Keratinocyte (primary cell): Measurements from ENCODE around the gene MTFMT. TPM values are rescaled to one million over a fixed set of nuclear protein-coding genes. Genes with fewer than 3 reads are reported as not detected.

ENCODE experiments used
- DNase-seq: peaks from one replicate; pipeline ENCODE4 v3.0.0-alpha.2; 2011; ENCODE audit warnings: low read depth, missing footprints, low spot score
- FAIRE-seq: peaks from 2 replicates; lab custom pipeline; 2011; peaks lifted over from hg19 to GRCh38; lab: Jason Lieb, UNC
- H2AFZ ChIP-seq: 2 replicates; pipeline ENCODE4 v1.6.0; 2012; ENCODE audit warnings: low read length, control low read depth, inconsistent platforms; ENCODE audit not compliant: control insufficient read depth
- H3K27ac ChIP-seq: 2 replicates; pipeline ENCODE4 v1.5.1; 2011; ENCODE audit warnings: low read length; ENCODE audit not compliant: control insufficient read depth, insufficient read depth
- H3K27me3 ChIP-seq: 3 replicates; pipeline ENCODE4 v1.6.0; 2011; ENCODE audit warnings: low read length; ENCODE audit not compliant: control insufficient read depth, insufficient read depth; ENCODE audit errors: extremely low read depth
- H3K36me3 ChIP-seq, 2 experiments: 2 replicates in 1 of 2; 3 replicates in 1 of 2; pipeline ENCODE4 v1.5.1; 2011; ENCODE audit warnings: low read length in 2 of 2, mild to moderate bottlenecking in 1 of 2; ENCODE audit not compliant: control insufficient read depth in 2 of 2, insufficient read depth in 2 of 2; ENCODE audit errors: extremely low read depth in 1 of 2
- H3K4me1 ChIP-seq: 3 replicates; pipeline ENCODE4 v1.5.1; 2011; ENCODE audit warnings: low read length; ENCODE audit not compliant: control insufficient read depth, insufficient read depth; ENCODE audit errors: extremely low read depth
- H3K4me2 ChIP-seq: 3 replicates; pipeline ENCODE4 v1.6.0; 2011; ENCODE audit warnings: low read depth, low read length; ENCODE audit not compliant: control insufficient read depth, insufficient read depth; ENCODE audit errors: extremely low read depth
- H3K4me3 ChIP-seq, 3 experiments: fragments of 200-600 bp in 1 of 3; sonication (generic) in 1 of 3; 2 replicates in 2 of 3; 3 replicates in 1 of 3; pipeline ENCODE4 v1.5.1; 2011 to 2016; ENCODE audit warnings: low read length in 3 of 3, mild to moderate bottlenecking in 3 of 3, control low read depth in 2 of 3, inconsistent platforms in 1 of 3, low read depth in 1 of 3, mixed read lengths in 1 of 3, mixed run types in 1 of 3, moderate library complexity in 1 of 3; ENCODE audit not compliant: control insufficient read depth in 2 of 3, insufficient read depth in 2 of 3; ENCODE audit errors: extremely low read depth in 1 of 3
- H3K79me2 ChIP-seq: 2 replicates; pipeline ENCODE4 v1.6.0; 2012; ENCODE audit warnings: low read length; ENCODE audit not compliant: control insufficient read depth, insufficient read depth
- H3K9ac ChIP-seq: 3 replicates; pipeline ENCODE4 v1.6.0; 2011; ENCODE audit warnings: low read length; ENCODE audit not compliant: control insufficient read depth, insufficient read depth; ENCODE audit errors: extremely low read depth
- H3K9me1 ChIP-seq: 3 replicates; pipeline ENCODE4 v1.6.0; 2011; ENCODE audit warnings: low read length; ENCODE audit not compliant: control insufficient read depth, insufficient read depth; ENCODE audit errors: extremely low read depth
- H3K9me3 ChIP-seq: 2 replicates; pipeline ENCODE4 v1.5.1; 2012; ENCODE audit warnings: low read depth, low read length; ENCODE audit not compliant: control insufficient read depth
- H4K20me1 ChIP-seq: 3 replicates; pipeline ENCODE4 v1.6.0; 2011; ENCODE audit warnings: low read length; ENCODE audit not compliant: control insufficient read depth, insufficient read depth; ENCODE audit errors: extremely low read depth
- EZH2 ChIP-seq: IDR thresholded peaks from one replicate; pipeline ENCODE4 v1.6.1; 2012; ENCODE audit warnings: inconsistent platforms, mild to moderate bottlenecking, low read length, moderate library complexity
- dilution Hi-C: fragments of 300-500 bp; cut with MboI; formaldehyde crosslinking; loops from one replicate; pipeline ENCODE4 v1.7.0; 2020; ENCODE audit warnings: low sequenced_read_pairs; ENCODE audit not compliant: extremely low pct_ligation_motif_present
- polyA plus RNA-seq, 5 experiments: library from polyadenylated mRNA; depleted of rRNA in 3 of 5; stranded (reverse) in 3 of 5; stranded (forward) in 1 of 5; unstranded in 1 of 5; fragments of >200 nt; gene quantifications; 1 replicate in 1 of 5; 2 replicates in 3 of 5; 3 replicates in 1 of 5; pipeline versions ENCODE4 v1.2.1 to v1.2.3, GENCODE V29; 2011 to 2012; ENCODE audit warnings: missing spikeins in 2 of 5, low read depth in 1 of 5, low replicate concordance in 1 of 5
- TF ChIP-seq, protein P1 (sequence below), 3 experiments: IDR thresholded peaks in 1 of 3; conservative IDR thresholded peaks in 1 of 3; optimal IDR thresholded peaks in 1 of 3; 2 replicates in 2 of 3; 3 replicates in 1 of 3; pipeline versions ENCODE3 to v1.5.1; 2011; ENCODE audit warnings: low read length in 3 of 3, mild to moderate bottlenecking in 3 of 3, moderate library complexity in 2 of 3, control low read depth in 1 of 3, inconsistent platforms in 1 of 3; ENCODE audit not compliant: insufficient read depth in 2 of 3; ENCODE audit errors: extremely low read depth in 1 of 3

Gene MTFMT
- polyA plus RNA-seq, 1 donor (not counting 4 experiments of a cell fraction or from before 2014, with no cell fraction given) = 21.0 TPM

DNA sequence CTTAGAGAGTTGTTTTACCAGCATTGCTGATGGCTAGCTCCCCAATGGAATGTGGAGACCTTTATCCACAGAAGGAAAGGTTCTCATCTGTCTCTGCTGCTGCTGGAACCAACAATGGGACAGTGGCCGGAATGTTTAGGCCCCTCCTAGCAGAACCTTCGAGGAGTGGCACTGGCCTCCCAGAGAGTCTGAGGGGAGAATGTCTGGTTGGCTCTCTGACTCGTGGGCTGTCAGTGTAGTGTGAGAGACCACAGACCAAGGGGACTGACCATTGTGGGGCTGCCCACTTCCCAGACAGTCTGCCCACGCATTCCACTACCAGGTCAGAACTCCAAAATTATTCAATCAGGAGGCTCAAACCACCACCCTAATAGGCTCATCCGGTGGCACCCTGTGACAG, 33.3 kb upstream of the MTFMT start:
- DNase-seq = no peak
- Histone ChIP-seq H3K36me3 (no peaks in the 10 kb centered on the region), H2AFZ (no peak overlapping the region), H3K79me2 (no peaks in the 10 kb centered on the region), H3K9ac (no peak overlapping the region), H3K9me1 (no peaks in the 10 kb centered on the region), H3K27ac (no peak overlapping the region), H3K4me1 (no peaks in the 10 kb centered on the region), H3K9me3 (no peaks in the 10 kb centered on the region), H3K4me3 (no peak overlapping the region), H3K27me3 (peaks cover 30% of the 10 kb centered on the region), H4K20me1 (no peaks in the 10 kb centered on the region), H3K4me2 (no peak overlapping the region)
- no peak for TF ChIP-seq EZH2
- dilution Hi-C loops = no loop called here
- no peak for FAIRE-seq

DNA sequence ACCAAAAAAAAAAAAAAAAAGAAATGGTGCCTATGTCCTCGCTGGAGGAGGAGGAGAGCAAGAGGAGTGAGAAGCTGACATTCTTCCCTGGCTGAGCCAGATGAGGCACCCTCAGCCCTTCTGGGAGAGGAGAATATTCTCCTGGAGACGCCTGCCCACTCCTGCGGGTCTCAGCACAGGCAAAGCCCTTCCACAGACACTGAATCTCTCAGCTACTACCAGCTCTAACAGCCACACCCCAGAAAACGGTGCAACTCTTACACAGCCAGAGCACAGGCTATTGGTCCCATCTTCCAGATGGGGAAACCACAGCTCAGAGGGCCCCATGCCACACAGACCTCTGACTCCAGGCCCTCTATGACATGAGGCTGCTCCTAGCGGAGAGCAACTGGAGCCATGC, 32.6 kb upstream of the MTFMT start:
- TF ChIP-seq, protein P1, sequence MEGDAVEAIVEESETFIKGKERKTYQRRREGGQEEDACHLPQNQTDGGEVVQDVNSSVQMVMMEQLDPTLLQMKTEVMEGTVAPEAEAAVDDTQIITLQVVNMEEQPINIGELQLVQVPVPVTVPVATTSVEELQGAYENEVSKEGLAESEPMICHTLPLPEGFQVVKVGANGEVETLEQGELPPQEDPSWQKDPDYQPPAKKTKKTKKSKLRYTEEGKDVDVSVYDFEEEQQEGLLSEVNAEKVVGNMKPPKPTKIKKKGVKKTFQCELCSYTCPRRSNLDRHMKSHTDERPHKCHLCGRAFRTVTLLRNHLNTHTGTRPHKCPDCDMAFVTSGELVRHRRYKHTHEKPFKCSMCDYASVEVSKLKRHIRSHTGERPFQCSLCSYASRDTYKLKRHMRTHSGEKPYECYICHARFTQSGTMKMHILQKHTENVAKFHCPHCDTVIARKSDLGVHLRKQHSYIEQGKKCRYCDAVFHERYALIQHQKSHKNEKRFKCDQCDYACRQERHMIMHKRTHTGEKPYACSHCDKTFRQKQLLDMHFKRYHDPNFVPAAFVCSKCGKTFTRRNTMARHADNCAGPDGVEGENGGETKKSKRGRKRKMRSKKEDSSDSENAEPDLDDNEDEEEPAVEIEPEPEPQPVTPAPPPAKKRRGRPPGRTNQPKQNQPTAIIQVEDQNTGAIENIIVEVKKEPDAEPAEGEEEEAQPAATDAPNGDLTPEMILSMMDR (optimal IDR thresholded peaks at IDR 0.05 in 1 of 3, IDR thresholded peaks at IDR 0.05 in 1 of 3, conservative IDR thresholded peaks at IDR 0.05 in 1 of 3; ENCODE audit: extremely low read depth in 1 of 3, insufficient read depth in 2 of 3, low read length in 3 of 3) = no peak
- TF ChIP-seq EZH2 = no peak
- Histone ChIP-seq H3K36me3 (no peaks in the 10 kb centered on the region), H3K9ac (no peak overlapping the region), H3K9me3 (no peaks in the 10 kb centered on the region), H2AFZ (no peak overlapping the region), H3K27me3 (peaks cover 23% of the 10 kb centered on the region), H4K20me1 (no peaks in the 10 kb centered on the region), H3K9me1 (no peaks in the 10 kb centered on the region), H3K4me3 (no peak overlapping the region), H3K27ac (no peak overlapping the region), H3K79me2 (no peaks in the 10 kb centered on the region), H3K4me2 (no peak overlapping the region), H3K4me1 (no peaks in the 10 kb centered on the region)
- FAIRE-seq = no peak
- dilution Hi-C loops = no loop called here
- DNase-seq = no peak

DNA sequence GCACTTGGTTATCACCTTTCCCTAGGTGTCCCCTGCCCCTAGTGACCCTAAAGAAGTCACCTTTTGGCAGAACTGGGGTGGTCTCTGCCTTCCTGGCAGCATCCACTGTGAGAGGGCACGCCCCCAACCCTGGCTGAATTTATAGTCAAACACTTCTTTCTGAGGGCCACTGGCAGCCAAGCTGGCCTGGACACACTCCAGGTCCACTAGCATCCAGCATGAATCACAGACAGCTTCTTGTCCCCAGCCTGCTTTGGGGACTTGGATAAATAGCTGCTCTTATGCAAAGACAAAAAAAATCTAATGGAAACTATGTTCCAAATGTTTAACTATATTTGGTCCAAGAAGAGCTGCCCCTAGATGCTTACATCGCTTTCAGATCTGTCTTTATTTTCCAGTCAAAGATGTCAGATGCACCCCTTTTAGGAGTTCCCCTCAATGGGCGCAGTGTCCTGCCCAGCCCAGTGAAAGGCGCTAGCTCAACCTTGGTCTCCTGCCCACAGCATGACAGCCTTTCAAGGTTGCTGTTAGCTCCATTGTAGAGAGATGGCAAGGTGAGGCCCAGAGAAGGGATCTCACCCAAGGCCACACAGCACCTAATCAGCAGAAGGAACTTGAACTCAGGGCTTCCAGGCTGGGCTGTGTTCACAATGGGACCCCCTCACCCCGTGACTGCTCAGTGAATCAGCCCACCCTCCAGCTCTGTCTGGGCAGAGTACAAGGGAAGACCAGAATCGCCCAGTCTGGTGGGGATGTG, 31.4 kb upstream of the MTFMT start:
- Histone ChIP-seq H3K4me2 (no peak overlapping the region), H2AFZ (no peak overlapping the region), H3K36me3 (no peaks in the 10 kb centered on the region), H3K4me1 (no peaks in the 10 kb centered on the region), H3K27me3 (peaks cover 17% of the 10 kb centered on the region), H3K27ac (no peak overlapping the region), H3K79me2 (no peaks in the 10 kb centered on the region), H3K9me3 (no peaks in the 10 kb centered on the region), H3K9ac (no peak overlapping the region), H3K9me1 (no peaks in the 10 kb centered on the region), H4K20me1 (no peaks in the 10 kb centered on the region), H3K4me3 (no peak overlapping the region)
- FAIRE-seq (no peak), DNase-seq (no peak)
- TF ChIP-seq, protein P1 (optimal IDR thresholded peaks at IDR 0.05 in 1 of 3, IDR thresholded peaks at IDR 0.05 in 1 of 3, conservative IDR thresholded peaks at IDR 0.05 in 1 of 3; ENCODE audit: extremely low read depth in 1 of 3, insufficient read depth in 2 of 3, low read length in 3 of 3) = no peak
- no peak for TF ChIP-seq EZH2
- dilution Hi-C loops = no loop called here
